GM21381 (cell line): ENCODE measurements around the gene POU2F1.

Experiments
- ATAC-seq: cut with Tn5 transposase; IDR thresholded peaks from one replicate; pipeline ENCODE4 v1.9.1; 2021; ENCODE audit warnings: mild to moderate bottlenecking, moderate library complexity; ENCODE audit not compliant: unreplicated experiment

Gene POU2F1

GRCh38 chr1:167359295-167359694 is 138.6 kb downstream of the POU2F1 start:
- ATAC-seq = no peak

GRCh38 chr1:167360120-167360519 is 139.4 kb downstream of the POU2F1 start:
- no peak for ATAC-seq

- no peak for ATAC-seq
These were observed 142.0 kb downstream of the POU2F1 start for GRCh38 chr1:167362638-167363037.

GRCh38 chr1:167364826-167365225 is 144.1 kb downstream of the POU2F1 start:
- ATAC-seq = no peak

GRCh38 chr1:167365360-167365759 is 144.7 kb downstream of the POU2F1 start:
- no peak for ATAC-seq

DNA sequence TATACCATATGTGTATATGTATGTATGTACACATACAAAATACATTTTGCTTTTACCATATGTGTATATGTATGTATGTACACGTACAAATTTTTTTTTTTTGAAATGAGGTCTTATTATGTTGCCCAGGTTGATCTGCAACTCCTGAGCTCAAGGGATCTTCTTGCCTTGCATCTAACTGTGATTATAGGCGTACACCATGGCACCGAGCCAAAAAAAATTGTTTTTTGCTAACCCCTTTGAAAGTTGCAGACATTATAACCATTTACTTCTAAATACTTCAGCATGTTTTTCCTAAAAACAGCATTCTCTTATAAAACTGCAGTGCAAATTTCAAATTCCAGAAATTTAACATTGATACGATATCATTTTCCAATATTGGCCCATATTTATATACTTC is 147.0 kb downstream of the POU2F1 start:
- no peak for ATAC-seq

DNA sequence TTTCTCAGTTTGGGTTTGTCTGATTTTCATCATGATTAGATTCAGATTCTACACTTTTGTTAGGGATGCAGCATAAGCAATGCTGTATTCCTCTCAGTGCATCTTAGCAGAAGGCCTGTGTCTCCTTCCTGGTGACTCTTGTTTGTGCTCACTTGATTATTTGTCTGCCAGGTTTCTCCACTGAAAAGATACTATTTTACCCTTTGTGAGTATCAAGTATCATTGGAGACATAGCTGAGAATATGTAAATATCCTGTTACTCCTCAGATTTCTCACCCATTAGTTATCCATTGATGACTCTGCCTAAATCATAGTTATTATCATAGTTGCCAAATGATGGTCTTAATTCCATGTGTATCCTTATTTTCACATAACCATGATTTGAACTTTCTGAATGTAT is 148.5 kb downstream of the POU2F1 start:
- no peak for ATAC-seq

GRCh38 chr1:167369933-167370332 is 149.2 kb downstream of the POU2F1 start:
- ATAC-seq = no peak

DNA sequence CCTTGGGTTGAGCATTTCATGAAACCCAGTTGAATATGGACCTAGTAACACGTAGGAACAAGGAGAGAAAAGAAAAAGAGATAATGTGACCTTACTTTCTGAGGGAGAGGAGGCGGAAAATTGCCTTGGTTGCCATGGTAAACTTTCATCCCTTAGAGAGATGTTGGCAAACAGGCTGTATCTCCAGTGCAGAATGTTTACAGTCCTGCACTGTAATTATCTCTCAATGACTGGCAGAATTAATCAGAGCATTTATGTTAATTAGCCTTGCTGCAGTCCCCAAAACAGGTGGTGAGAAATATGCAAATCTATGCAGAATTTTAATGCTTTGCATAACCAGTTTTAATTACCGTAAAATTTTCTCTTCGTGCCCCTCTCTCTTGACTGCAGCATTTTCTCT is 150.3 kb downstream of the POU2F1 start:
- ATAC-seq = no peak

GRCh38 chr1:167373398-167373797 is 152.7 kb downstream of the POU2F1 start:
- ATAC-seq = no peak

- no peak for ATAC-seq
These were observed 153.3 kb downstream of the POU2F1 start for GRCh38 chr1:167373986-167374385.

DNA sequence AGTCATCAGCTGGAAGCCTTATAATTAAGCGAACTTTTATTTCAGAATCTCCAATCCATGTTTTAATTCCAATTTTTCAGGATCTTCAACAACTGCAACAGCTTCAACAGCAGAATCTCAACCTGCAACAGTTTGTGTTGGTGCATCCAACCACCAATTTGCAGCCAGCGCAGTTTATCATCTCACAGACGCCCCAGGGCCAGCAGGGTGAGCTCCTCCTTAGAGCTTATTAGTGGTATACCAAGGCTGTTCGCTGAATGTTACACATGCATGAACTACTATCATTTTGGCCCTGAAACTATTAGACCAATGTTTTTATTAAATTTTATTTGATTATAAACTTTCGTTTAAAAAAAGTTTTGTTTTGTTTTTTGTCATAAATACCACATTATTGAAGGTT is 155.3 kb downstream of the POU2F1 start:
- ATAC-seq = no peak

DNA sequence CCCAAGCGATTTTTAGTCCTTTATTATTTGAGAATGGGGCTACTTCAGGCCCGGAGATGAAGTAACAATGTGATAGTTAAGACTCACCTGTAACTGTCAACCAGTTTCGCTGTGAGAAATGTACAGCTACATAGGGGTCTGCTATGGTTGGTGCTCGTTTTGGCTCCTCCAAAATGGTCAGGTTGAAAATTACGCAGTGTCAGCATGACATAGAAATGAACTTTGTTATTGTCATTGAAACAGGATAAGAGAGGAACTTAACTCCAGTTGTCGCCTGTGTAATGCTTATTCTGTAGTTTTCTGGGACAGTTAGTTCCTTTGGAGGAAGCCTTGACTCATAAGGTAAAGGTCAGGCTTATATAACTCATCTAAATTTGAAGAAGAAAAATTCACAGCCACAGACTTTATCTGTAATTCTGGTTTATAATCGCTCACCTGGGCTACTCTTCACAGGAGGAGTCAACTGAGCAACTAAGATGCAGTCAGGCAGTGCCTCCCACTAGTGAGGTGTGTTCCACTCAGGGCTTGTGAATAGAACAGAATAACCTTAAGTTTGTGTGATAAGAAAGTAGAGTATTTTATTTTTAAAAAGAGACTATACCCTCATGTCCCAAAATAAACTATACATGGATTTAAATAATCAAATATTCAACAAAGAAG is 166.7 kb downstream of the POU2F1 start:
- ATAC-seq = no peak

DNA sequence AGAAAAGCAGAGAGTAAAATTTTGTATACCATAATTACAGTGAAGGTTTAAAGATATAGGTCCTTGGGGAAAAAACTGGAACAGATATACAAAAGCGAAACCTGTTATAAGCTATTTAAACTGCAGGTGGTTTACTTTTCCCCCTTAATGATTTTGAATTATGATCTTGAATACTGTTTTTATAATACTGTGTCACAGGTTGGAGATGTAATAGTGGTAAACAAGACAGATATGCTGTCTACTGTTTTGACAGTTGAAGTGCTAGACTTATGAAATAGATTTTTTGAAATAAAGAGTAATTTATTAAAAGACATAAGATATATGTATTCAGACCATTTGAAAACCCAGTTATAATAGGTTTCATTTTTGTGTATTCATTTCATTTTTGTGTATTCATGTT is 168.3 kb downstream of the POU2F1 start:
- ATAC-seq = no peak

- ATAC-seq = no peak
These were observed 171.6 kb downstream of the POU2F1 start for GRCh38 chr1:167392200-167392696.

- no peak for ATAC-seq
These were observed 179.8 kb downstream of the POU2F1 start for GRCh38 chr1:167400359-167400953.

DNA sequence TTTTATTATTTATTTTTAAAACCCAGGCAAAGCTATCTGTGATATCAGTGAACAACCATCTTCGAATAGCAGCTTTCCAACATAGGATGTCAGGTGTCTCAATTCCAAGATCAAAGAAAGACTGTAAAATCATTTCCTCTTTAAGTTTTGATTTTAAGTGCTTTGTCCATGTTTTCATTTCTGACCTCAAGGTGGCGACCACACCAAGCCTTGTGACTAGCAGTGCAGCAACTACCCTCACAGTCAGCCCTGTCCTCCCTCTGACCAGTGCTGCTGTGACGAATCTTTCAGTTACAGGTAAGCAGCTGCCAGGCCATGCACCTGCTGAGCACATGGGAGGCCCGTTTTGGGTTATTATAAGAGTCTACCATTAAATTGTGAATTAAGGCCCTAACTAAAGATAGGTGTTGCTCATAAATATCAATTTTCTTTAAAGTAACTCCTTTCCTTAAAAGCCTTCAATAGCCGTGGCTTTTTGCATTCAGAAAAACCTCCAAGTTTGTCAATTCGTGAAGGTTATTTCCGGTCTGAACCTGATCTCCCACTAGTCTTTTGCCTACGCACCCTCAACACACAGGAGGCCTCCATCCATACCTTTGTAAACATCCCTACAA is 180.7 kb downstream of the POU2F1 start:
- no peak for ATAC-seq

- ATAC-seq = no peak
These were observed 183.6 kb downstream of the POU2F1 start for GRCh38 chr1:167404161-167404888.

GRCh38 chr1:167404908-167405307 is 184.2 kb downstream of the POU2F1 start:
- no peak for ATAC-seq

DNA sequence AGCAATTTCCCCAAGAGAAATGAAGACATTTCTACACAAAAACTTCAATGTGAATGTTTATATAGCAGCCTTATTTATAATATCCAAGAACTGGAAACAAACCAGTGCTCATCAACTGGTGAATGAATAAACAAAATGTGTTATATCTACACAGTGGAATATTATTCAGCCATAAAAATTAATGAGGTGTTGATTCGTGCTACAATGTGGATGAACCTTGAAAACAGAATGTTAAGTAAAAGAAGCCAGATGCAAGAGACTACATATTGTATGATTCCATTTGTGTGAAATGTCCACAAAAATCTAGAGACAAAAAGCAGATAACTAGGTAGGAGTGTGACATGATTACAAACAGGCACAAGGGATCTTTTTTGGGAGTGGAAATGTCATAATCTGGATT is 187.7 kb downstream of the POU2F1 start:
- ATAC-seq = no peak

- ATAC-seq = no peak
These were observed 188.5 kb downstream of the POU2F1 start for GRCh38 chr1:167409183-167409582.

- ATAC-seq = no peak
These were observed 191.4 kb downstream of the POU2F1 start for GRCh38 chr1:167412072-167412471.
